Kidney epithelial cell (primary cell): ENCODE results near the gene ZNF18. TPM values are rescaled to one million over a fixed set of nuclear protein-coding genes. Genes with fewer than 3 reads are reported as not detected.

Experiments
- DNase-seq: peaks from one replicate; pipeline ENCODE4 v3.0.0-alpha.2; 2010; ENCODE audit warnings: low read depth
- H3K27me3 ChIP-seq: 2 replicates; pipeline ENCODE4 v1.6.0; 2011; ENCODE audit warnings: low read length; ENCODE audit not compliant: control insufficient read depth, insufficient read depth
- H3K36me3 ChIP-seq: 2 replicates; pipeline ENCODE4 v1.5.1; 2011; ENCODE audit warnings: low read length; ENCODE audit not compliant: control insufficient read depth, insufficient read depth
- H3K4me3 ChIP-seq: 2 replicates; pipeline ENCODE4 v1.5.1; 2011; ENCODE audit warnings: low read depth, mild to moderate bottlenecking, control low read depth, low read length
- CTCF ChIP-seq: IDR thresholded peaks from 2 replicates; pipeline ENCODE4 v1.5.1; 2011; ENCODE audit warnings: mild to moderate bottlenecking, moderate library complexity, low read length, control low read depth, inconsistent platforms; ENCODE audit not compliant: insufficient read depth, poor library complexity, severe bottlenecking
- total RNA-seq: library from RNA; depleted of rRNA; stranded (reverse); fragments of >200 nt; gene quantifications from 2 replicates; pipeline ENCODE4 v1.2.3, GENCODE V29; 2015

ZNF18 gene
- total RNA-seq, 1 donor from 2014 or later, result 7.5 TPM

DNA sequence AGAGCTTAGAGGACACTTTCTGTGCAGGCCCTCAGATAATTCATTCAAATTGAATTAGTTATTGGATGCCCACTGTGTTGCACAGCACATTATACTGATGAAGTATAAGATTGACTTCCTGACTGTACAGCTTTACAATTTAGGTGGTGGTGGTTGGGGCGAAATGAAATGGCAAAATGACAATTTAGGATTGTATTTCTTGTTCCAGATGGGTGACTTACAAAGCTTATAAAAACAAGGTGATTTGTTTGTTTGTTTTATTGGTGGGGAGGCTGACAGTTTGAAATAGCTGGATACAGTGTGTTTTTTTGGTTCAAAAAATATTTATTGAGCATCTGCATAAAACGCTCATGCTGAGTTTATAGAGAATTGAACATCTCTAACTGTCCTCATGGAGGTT, 25.0 kb upstream of the ZNF18 start:
- no peak for DNase-seq
- Histone ChIP-seq H3K4me3 (no peak overlapping the region), H3K27me3 (no peaks in the 10 kb centered on the region), H3K36me3 (no peaks in the 10 kb centered on the region)
- no peak for TF ChIP-seq CTCF

DNA sequence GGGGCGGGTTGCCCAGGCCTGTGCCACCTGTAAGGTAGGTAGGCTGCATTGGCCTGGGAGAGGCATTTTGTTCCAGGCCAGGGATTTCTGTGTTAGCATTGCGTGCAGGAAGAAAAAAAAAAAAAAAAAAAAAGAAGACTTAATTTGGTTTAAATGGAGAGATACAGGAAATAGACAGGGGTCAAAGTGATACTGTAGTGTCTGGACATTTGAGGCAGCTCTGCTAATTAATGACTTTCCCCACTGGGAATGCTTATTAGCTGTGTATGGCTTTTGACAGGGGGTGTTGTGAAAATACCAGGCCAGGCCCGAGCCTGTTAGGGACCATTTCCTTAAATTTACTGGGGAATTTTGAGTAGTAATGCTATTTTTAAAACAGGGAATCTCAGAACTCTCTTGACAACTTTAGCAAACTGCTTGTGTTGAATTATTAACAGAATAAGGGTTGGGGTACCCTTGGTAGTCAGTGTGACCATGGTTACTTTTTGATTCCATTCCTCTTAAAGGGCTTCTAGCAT, 24.4 kb upstream of the ZNF18 start:
- DNase-seq, result no peak
- no peaks in the 10 kb centered on the region for H3K27me3 ChIP-seq
- no peak for TF ChIP-seq CTCF
- H3K36me3 ChIP-seq, result no peaks in the 10 kb centered on the region
- H3K4me3 ChIP-seq, result peak overlapping the region; percentile 80

DNA sequence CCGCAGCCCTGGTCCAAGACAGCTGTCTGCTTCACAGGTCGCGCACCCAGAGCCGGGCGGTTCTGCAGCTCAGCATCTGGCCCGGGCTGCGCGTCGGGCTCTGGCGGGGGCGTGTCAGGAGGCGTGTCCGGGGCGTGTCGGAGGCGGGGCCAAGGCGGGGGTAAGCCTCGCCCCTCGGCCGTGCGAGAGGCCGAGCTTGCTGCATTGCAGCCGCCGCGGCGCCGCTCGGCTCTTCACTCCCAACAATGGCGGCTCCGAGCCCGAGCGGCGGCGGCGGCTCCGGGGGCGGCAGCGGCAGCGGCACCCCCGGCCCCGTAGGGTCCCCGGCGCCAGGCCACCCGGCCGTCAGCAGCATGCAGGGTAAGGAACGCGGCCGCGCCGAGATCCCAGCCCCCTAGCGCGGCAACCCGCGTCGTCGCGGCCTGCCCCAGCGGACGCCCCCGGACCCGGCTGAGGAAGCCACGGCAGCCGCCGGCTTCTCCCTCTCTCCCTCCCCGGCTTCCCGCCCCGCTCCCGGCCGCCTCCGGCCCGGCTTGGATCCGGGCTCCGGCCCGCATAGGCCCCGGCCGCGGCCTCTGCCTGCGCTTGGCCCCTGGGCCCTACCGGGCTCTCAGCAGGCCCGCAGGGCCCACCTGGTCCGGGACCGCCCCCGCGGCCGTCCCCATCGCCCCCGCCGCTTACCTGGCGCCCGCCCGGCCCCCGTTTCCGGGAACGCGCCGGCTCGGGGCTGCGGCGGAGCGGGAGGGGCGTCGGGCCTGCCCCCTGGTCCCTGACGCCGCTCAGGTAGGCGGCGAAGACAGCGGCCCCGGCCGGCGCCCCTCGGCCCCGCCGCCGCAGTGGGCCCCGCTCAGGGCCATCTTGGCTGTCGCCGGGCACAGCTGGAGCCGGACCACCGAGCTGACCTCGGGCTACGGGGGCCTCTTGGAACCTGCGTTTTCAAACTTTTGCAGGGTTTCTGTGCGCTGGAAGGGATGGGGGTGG, 23.7 kb upstream of the ZNF18 start, which contains the start of gene MAP2K4:
TSS of gene MAP2K4 (plus strand) at position 236 of the 981 bp plus-strand sequence. CDS start at position 246, 10 bp downstream.
- no peak for TF ChIP-seq CTCF
- Histone ChIP-seq H3K4me3 (peak within 1 kb of the TSS; percentile 80), H3K27me3 (no peaks in the 10 kb centered on the region), H3K36me3 (no peaks in the 10 kb centered on the region)
- peak; percentile 49 for DNase-seq

- H3K27me3 ChIP-seq, result no peaks in the 10 kb centered on the region
Observed at GRCh38 chr17:12007466-12007865, 10.2 kb upstream of the ZNF18 start.

DNA sequence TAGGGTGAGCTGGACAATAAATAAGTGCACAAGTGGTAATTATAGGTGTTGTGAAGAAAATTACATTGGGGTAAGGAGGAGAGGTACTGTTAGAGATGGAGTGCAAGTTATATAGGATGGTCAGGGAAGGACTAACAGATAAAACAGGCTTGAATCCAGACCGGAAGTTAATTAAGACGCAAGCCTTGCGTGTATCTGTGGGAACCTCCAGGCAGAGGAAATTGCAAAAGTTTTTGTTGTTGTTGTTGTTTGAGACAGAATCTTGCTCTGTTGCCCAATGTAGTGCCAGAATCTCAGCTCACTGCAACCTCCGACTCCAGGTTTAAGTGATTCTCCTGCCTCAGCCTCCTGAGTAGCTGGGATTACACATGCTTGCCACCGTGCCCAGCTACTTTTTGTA, 2.4 kb upstream of the ZNF18 start:
- DNase-seq, result no peak
- Histone ChIP-seq H3K27me3 (no peaks in the 10 kb centered on the region), H3K4me3 (no peak overlapping the region), H3K36me3 (no peaks in the 10 kb centered on the region)
- no peak for TF ChIP-seq CTCF

More at GRCh38 chr17:12007466-12007865, 10.2 kb upstream of the ZNF18 start:
- DNase-seq, result no peak
- H3K36me3 ChIP-seq, result no peaks in the 10 kb centered on the region
- H3K4me3 ChIP-seq, result no peak overlapping the region
- no peak for TF ChIP-seq CTCF
